B cell (primary cell): ENCODE data around the gene ACAP3. TPM values are rescaled to one million over a fixed set of nuclear protein-coding genes. Genes with fewer than 3 reads are reported as not detected.

Experiments
- ATAC-seq: fragments of 200-7000 bp; cut with Tn5 transposase; one replicate; pipeline ENCODE4 v1.10.0; 2021; ENCODE audit warnings: low read depth, mild to moderate bottlenecking, moderate number of reproducible peaks, moderate library complexity
- CTCF ChIA-PET: fragments of 350-600 bp; sonication (Branson Sonifier 250); formaldehyde crosslinking; loops from one replicate; lab custom pipeline; 2021; ENCODE audit warnings: antibody characterized with exemption, inconsistent platforms; lab: Charles Lee
- POLR2A ChIA-PET: fragments of 350-600 bp; sonication (Branson Sonifier 250); formaldehyde crosslinking; loops from one replicate; lab custom pipeline; 2021; ENCODE audit warnings: antibody characterized with exemption; lab: Charles Lee
- DNase-seq: peaks from one replicate; pipeline ENCODE4 v3.0.0; 2013
- H2AFZ ChIP-seq: 2 replicates; pipeline ENCODE4 v1.6.1; 2012; ENCODE audit warnings: mild to moderate bottlenecking, low read depth, low read length; ENCODE audit not compliant: insufficient read depth, poor library complexity, severe bottlenecking
- H3K27ac ChIP-seq, 2 donors: 1 replicate in 1 of 2; 2 replicates in 1 of 2; pipeline ENCODE4 v1.5.1; 2012 to 2013; ENCODE audit warnings: low read length in 2 of 2, mild to moderate bottlenecking in 2 of 2, moderate library complexity in 1 of 2
- H3K27me3 ChIP-seq, 4 experiments: fragments of 200-600 bp in 1 of 4; sonication (generic) in 1 of 4; replicated peaks in 1 of 4; 1 replicate in 2 of 4; 2 replicates in 2 of 4; pipeline versions ENCODE4 v1.6.1 to v1.7.0; 2013 to 2016; ENCODE audit warnings: low read length in 3 of 4, mild to moderate bottlenecking in 2 of 4, mixed read lengths in 1 of 4, moderate library complexity in 1 of 4; ENCODE audit not compliant: insufficient read depth in 4 of 4, control insufficient read depth in 3 of 4; ENCODE audit errors: control extremely low read depth in 1 of 4
- H3K36me3 ChIP-seq, 2 experiments: replicated peaks in 1 of 2; 1 replicate in 1 of 2; 2 replicates in 1 of 2; pipeline versions ENCODE4 v1.6.1 to v1.7.1; 2013; ENCODE audit warnings: low read length in 1 of 2; ENCODE audit not compliant: insufficient read depth in 2 of 2, control insufficient read depth in 1 of 2; ENCODE audit errors: control extremely low read depth in 1 of 2, extremely low read depth in 1 of 2
- H3K4me1 ChIP-seq, 2 donors: fragments of 200-600 bp in 1 of 2; sonication (generic) in 1 of 2; 1 replicate in 1 of 2; 2 replicates in 1 of 2; pipeline versions ENCODE4 v1.5.1 to v1.6.1; 2013 to 2017; ENCODE audit warnings: low read length in 2 of 2; ENCODE audit not compliant: control insufficient read depth in 2 of 2, insufficient read depth in 2 of 2
- H3K4me2 ChIP-seq: replicated peaks from 2 replicates; pipeline ENCODE3; 2012; ENCODE audit warnings: mild to moderate bottlenecking, low read depth, low read length; ENCODE audit not compliant: poor library complexity, severe bottlenecking
- H3K4me3 ChIP-seq, 5 experiments: fragments of 200-600 bp in 1 of 5; sonication (generic) in 1 of 5; 1 replicate in 3 of 5; 2 replicates in 2 of 5; pipeline versions ENCODE4 v1.5.1 to v1.7.0; 2011 to 2016; ENCODE audit warnings: low read length in 4 of 5, mild to moderate bottlenecking in 4 of 5, low read depth in 2 of 5, control low read depth in 1 of 5, moderate library complexity in 1 of 5; ENCODE audit not compliant: insufficient read depth in 1 of 5; ENCODE audit errors: control extremely low read depth in 1 of 5, extremely low read depth in 1 of 5
- H3K79me2 ChIP-seq: fragments of 200-600 bp; sonication (generic); one replicate; pipeline ENCODE4 v1.6.0; 2016; ENCODE audit warnings: low read length; ENCODE audit not compliant: control insufficient read depth, insufficient read depth
- H3K9ac ChIP-seq: fragments of 200-600 bp; sonication (generic); 2 replicates; pipeline ENCODE4 v1.6.1; 2017; ENCODE audit warnings: mild to moderate bottlenecking, low read length, moderate library complexity
- H3K9me3 ChIP-seq, 3 donors: one replicate each; pipeline versions ENCODE4 v1.6.1 to v1.7.1; 2013; ENCODE audit warnings: low read length in 2 of 3; ENCODE audit not compliant: control insufficient read depth in 2 of 3, insufficient read depth in 1 of 3; ENCODE audit errors: control extremely low read depth in 1 of 3
- H4K20me1 ChIP-seq: 2 replicates; pipeline ENCODE4 v1.6.0; 2012; ENCODE audit warnings: mild to moderate bottlenecking, low read length; ENCODE audit not compliant: insufficient read depth, control insufficient read depth, poor library complexity, severe bottlenecking
- H3K27ac Mint-ChIP-seq: one replicate; pipeline ENCODE4 v1.8.0; 2021; ENCODE audit warnings: mixed read lengths
- H3K27me3 Mint-ChIP-seq: one replicate; pipeline ENCODE4 v1.8.0; 2021; ENCODE audit warnings: mixed read lengths
- H3K4me1 Mint-ChIP-seq: one replicate; pipeline ENCODE4 v1.8.0; 2021; ENCODE audit warnings: mixed read lengths
- H3K4me3 Mint-ChIP-seq: one replicate; pipeline ENCODE4 v1.8.0; 2021; ENCODE audit warnings: mixed read lengths
- H3K9me3 Mint-ChIP-seq: one replicate; pipeline ENCODE4 v1.8.0; 2022; ENCODE audit warnings: mixed read lengths; ENCODE audit not compliant: insufficient read depth
- CTCF ChIP-seq: fragments of 200-600 bp; IDR thresholded peaks from one replicate; pipeline ENCODE4 v1.8.0; 2022; ENCODE audit warnings: antibody characterized with exemption, mild to moderate bottlenecking
- EZH2 ChIP-seq: IDR thresholded peaks from 2 replicates; pipeline ENCODE4 v1.6.1; 2012; ENCODE audit warnings: borderline replicate concordance, low read depth, mild to moderate bottlenecking, moderate library complexity, low read length; ENCODE audit not compliant: insufficient read depth, poor library complexity, severe bottlenecking
- WGBS: methylation state at CpG from one replicate; pipeline ENCODE4 v1.1.5; 2013; ENCODE audit warnings: missing lambda C conversion rate; ENCODE audit not compliant: insufficient coverage; 5-methylcytosine and 5-hydroxymethylcytosine counted together
- intact Hi-C: fragments of 100-400 bp; cut with micrococcal nuclease; formaldehyde crosslinking; loops from one replicate; pipeline ENCODE4 v1.10.0; 2022
- polyA plus RNA-seq: library from polyadenylated mRNA; depleted of rRNA; stranded (reverse); fragments of >200 nt; gene quantifications from 2 replicates; pipeline ENCODE4 v1.2.3, GENCODE V29; 2012
- total RNA-seq, 2 donors: library from RNA; stranded (reverse); fragments of 120-200 nt in 1 of 2; gene quantifications; 1 replicate in 1 of 2; 2 replicates in 1 of 2; pipeline versions ENCODE4 v1.2.3 to v1.2.4, GENCODE V29; 2013 to 2022

The ACAP3 gene
- total and polyA plus RNA-seq, 2 donors (not counting 1 experiment from before 2014, with no cell fraction given) = 40.7 to 124 TPM

GRCh38 chr1:1322418-1322817 is 14.7 kb upstream of the ACAP3 start:
- TF ChIP-seq EZH2 (no peak), CTCF (no peak)
- DNase-seq (no peak), ATAC-seq (no peak)
- Histone ChIP-seq H3K4me3 (no peak overlapping the region), H3K9ac (no peak overlapping the region), H3K36me3 (peaks cover 0 to 20% of the 10 kb centered on the region in 2 experiments), H3K27me3 (no peaks in the 10 kb centered on the region), H3K9me3 (no peaks in the 10 kb centered on the region), H3K4me1 (peaks cover 20 to 32% of the 10 kb centered on the region in 2 donors), H4K20me1 (peaks cover 62% of the 10 kb centered on the region), H3K79me2 (peaks cover 63% of the 10 kb centered on the region), H3K27ac (no peak overlapping the region), H3K4me2 (no peak overlapping the region), H2AFZ (no peak overlapping the region)
- peaks cover 29% of the 10 kb centered on the region for H3K4me1 Mint-ChIP-seq
- H3K27ac Mint-ChIP-seq = no peak overlapping the region
- POLR2A ChIA-PET = interaction anchor here (0.6 kb wide), 1 partner anchor 10 kb away, joined by 12 read pairs; no protein-coding TSS in a partner anchor
- intact Hi-C loops = no loop called here
- no peaks in the 10 kb centered on the region for H3K9me3 Mint-ChIP-seq
- H3K4me3 Mint-ChIP-seq = peak overlapping the region; percentile 93
- CTCF ChIA-PET = no interaction called here
- 96% methylated on average over 3 of the region's 14 CpGs for WGBS
- H3K27me3 Mint-ChIP-seq = no peaks in the 10 kb centered on the region

- Mint-ChIP-seq H3K9me3 (no peaks in the 10 kb centered on the region), H3K27me3 (no peaks in the 10 kb centered on the region), H3K27ac (peak overlapping the region; percentile 37), H3K4me1 (peaks cover 29% of the 10 kb centered on the region), H3K4me3 (no peak overlapping the region)
- Histone ChIP-seq H3K9me3 (no peaks in the 10 kb centered on the region), H3K36me3 (peaks cover 0 to 20% of the 10 kb centered on the region in 2 experiments), H3K4me2 (no peak overlapping the region), H3K4me1 (peaks cover 20 to 32% of the 10 kb centered on the region in 2 donors), H3K27me3 (no peaks in the 10 kb centered on the region), H3K27ac (no peak overlapping the region), H2AFZ (no peak overlapping the region), H3K9ac (no peak overlapping the region), H4K20me1 (peaks cover 62% of the 10 kb centered on the region), H3K79me2 (peaks cover 63% of the 10 kb centered on the region), H3K4me3 (no peak overlapping the region)
- ChIA-PET POLR2A (no interaction called here), CTCF (interaction anchor here (1.3 kb wide), 1 partner anchor 12 kb away, joined by 3 read pairs; no protein-coding TSS in a partner anchor)
- no peak for TF ChIP-seq EZH2
- no peak for TF ChIP-seq CTCF
- 97% methylated on average over 8 of the region's 8 CpGs for WGBS
- intact Hi-C loops = no loop called here
- no peak for ATAC-seq
- no peak for DNase-seq
Observed at GRCh38 chr1:1321477-1321876, 13.7 kb upstream of the ACAP3 start.
